ENCODE measurements around the gene GPRC5A.

Gene GPRC5A

GRCh38 chr12:12960639-12961209, 69.4 kb downstream of the GPRC5A start:
- Mint-ChIP-seq H3K27ac (no peak overlapping the region), H3K4me3 (no peak overlapping the region), H3K9me3 (peaks cover 12% of the 10 kb centered on the region), H3K27me3 (ENCODE audit: low read depth, poor library complexity) (peaks cover 6% of the 10 kb centered on the region), H3K4me1 (no peaks in the 10 kb centered on the region), H3K36me3 (ENCODE audit: low read depth) (peaks cover 6% of the 10 kb centered on the region)
- no peak for DNase-seq
- TF ChIP-seq CTCF (IDR thresholded peaks at IDR 0.05) = no peak

DNA sequence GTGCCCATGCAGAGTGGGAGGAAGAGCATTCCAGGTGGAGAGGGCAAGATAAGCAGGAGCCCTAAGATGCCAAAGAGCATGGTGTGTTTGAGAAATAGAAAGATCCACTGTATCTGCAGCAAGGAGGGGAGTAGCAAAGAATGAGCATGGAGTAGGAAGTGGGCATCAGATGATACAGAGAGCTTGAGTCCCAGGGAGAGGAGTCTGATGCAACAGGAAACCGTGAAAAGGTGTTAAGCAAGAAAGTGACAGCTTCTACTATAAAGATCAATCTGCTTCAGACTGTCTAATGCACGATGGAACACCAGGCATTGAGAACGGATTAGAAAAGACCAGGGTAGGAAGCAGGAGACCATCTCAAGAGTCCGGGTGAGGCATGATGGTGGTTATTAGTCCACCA, 72.9 kb downstream of the GPRC5A start:
- DNase-seq = no peak
- no peak overlapping the region for H3K4me3 Mint-ChIP-seq
- no peak overlapping the region for H3K27ac Mint-ChIP-seq
- H3K9me3 Mint-ChIP-seq = peaks cover 12% of the 10 kb centered on the region
- peaks cover 3% of the 10 kb centered on the region for H3K27me3 Mint-ChIP-seq (ENCODE audit: low read depth, poor library complexity)
- peaks cover 9% of the 10 kb centered on the region for H3K4me1 Mint-ChIP-seq
- TF ChIP-seq CTCF (IDR thresholded peaks at IDR 0.05) = no peak
- H3K36me3 Mint-ChIP-seq (ENCODE audit: low read depth) = peaks cover 11% of the 10 kb centered on the region

- no peak overlapping the region for H3K4me3 Mint-ChIP-seq
- no peak for TF ChIP-seq CTCF (IDR thresholded peaks at IDR 0.05)
- H3K27ac Mint-ChIP-seq = no peak overlapping the region
- H3K9me3 Mint-ChIP-seq = peaks cover 12% of the 10 kb centered on the region
- peaks cover 3% of the 10 kb centered on the region for H3K27me3 Mint-ChIP-seq (ENCODE audit: low read depth, poor library complexity)
- peaks cover 11% of the 10 kb centered on the region for H3K36me3 Mint-ChIP-seq (ENCODE audit: low read depth)
- peaks cover 9% of the 10 kb centered on the region for H3K4me1 Mint-ChIP-seq
- DNase-seq = no peak
Measured at GRCh38 chr12:12965836-12966235, 74.5 kb downstream of the GPRC5A start.
